GM13976 (cell line): Measurements from ENCODE around the gene MSANTD1.

Experiments used
- DNase-seq: peaks from one replicate; pipeline ENCODE4 v3.0.0; 2012; ENCODE audit warnings: low spot score
- in situ Hi-C: fragments of 300-500 bp; cut with MboI; formaldehyde crosslinking; loops from one replicate; pipeline ENCODE4 v1.12.0; 2022; ENCODE audit warnings: low sequenced_read_pairs, mixed read lengths, inconsistent platforms; ENCODE audit not compliant: unreplicated experiment
- TF ChIP-seq, protein P1 (sequence below): IDR thresholded peaks from 2 replicates; pipeline ENCODE4 v1.5.1; 2012; ENCODE audit warnings: borderline replicate concordance, mild to moderate bottlenecking; ENCODE audit not compliant: insufficient read depth; ENCODE audit errors: extremely low read depth, missing control alignments, control extremely low read depth

The MSANTD1 gene

DNA sequence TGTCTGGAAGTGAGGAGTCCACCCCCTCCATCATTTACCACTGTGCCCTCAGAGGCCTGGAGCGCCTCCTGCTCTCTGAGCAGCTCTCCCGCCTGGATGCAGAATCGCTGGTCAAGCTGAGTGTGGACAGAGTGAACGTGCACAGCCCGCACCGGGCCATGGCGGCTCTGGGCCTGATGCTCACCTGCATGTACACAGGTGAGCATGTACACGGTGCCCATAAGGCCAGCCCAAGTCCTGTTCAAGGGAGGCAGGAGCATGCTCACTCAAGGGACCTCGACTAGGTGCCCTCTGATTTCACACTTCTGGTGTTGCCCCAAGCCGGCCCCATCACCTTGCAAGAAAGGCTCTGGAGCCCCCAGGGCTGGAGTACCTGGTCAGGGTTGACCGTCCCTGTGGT is 13.4 kb upstream of the MSANTD1 start:
- no peak for DNase-seq
- TF ChIP-seq, protein P1, sequence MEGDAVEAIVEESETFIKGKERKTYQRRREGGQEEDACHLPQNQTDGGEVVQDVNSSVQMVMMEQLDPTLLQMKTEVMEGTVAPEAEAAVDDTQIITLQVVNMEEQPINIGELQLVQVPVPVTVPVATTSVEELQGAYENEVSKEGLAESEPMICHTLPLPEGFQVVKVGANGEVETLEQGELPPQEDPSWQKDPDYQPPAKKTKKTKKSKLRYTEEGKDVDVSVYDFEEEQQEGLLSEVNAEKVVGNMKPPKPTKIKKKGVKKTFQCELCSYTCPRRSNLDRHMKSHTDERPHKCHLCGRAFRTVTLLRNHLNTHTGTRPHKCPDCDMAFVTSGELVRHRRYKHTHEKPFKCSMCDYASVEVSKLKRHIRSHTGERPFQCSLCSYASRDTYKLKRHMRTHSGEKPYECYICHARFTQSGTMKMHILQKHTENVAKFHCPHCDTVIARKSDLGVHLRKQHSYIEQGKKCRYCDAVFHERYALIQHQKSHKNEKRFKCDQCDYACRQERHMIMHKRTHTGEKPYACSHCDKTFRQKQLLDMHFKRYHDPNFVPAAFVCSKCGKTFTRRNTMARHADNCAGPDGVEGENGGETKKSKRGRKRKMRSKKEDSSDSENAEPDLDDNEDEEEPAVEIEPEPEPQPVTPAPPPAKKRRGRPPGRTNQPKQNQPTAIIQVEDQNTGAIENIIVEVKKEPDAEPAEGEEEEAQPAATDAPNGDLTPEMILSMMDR: no peak
- in situ Hi-C loops: no loop called here

DNA sequence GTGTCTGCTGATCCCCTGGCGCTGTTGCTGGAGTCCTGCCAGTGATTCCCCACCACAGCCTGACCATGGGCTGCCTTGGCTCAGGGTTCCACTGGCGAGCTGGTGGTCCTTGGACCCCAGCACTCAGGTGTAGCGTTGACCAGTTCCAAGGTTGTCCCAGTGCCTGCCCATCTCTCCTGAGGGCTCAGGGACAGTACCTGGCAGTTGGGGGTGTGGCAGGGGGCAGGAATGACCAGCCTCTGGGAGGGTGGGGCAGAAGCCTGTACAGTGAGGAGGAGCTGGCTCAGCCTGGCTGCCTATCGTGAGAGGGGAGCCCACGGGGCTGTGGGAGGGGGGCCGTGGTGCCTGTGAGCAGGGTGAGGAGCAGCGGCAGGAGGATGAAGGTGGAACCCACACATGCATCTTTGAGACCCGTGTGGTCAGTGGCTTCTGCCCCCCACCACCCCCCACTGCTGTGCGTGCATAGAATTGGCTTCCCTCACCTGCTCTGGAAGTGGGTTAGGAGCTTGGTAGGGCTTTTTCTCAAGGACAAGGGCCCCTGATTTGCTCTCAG is 12.6 kb upstream of the MSANTD1 start:
- TF ChIP-seq, protein P1: no peak
- DNase-seq: no peak
- in situ Hi-C loops: no loop called here

DNA sequence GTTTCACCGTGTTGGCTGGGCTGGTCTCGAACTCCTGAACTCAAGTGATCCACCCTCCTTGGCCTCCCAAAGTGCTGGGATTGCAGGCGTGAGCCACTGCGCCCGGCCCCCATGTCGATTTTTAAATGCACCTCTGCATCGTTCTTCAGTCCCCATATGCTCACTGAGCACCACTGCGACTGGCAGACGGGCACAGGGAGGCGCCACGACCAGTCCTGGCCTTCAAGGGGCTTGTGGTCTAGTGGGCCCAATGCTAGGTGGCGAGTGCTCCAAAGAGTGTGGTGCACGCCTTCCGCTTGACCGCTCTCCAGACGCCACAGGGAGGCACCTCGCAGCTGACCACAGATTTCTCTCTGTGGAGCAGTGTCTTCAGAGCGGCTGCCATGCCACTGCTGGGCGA is 11.7 kb upstream of the MSANTD1 start:
- TF ChIP-seq, protein P1: no peak
- no peak for DNase-seq
- in situ Hi-C loops: no loop called here

DNA sequence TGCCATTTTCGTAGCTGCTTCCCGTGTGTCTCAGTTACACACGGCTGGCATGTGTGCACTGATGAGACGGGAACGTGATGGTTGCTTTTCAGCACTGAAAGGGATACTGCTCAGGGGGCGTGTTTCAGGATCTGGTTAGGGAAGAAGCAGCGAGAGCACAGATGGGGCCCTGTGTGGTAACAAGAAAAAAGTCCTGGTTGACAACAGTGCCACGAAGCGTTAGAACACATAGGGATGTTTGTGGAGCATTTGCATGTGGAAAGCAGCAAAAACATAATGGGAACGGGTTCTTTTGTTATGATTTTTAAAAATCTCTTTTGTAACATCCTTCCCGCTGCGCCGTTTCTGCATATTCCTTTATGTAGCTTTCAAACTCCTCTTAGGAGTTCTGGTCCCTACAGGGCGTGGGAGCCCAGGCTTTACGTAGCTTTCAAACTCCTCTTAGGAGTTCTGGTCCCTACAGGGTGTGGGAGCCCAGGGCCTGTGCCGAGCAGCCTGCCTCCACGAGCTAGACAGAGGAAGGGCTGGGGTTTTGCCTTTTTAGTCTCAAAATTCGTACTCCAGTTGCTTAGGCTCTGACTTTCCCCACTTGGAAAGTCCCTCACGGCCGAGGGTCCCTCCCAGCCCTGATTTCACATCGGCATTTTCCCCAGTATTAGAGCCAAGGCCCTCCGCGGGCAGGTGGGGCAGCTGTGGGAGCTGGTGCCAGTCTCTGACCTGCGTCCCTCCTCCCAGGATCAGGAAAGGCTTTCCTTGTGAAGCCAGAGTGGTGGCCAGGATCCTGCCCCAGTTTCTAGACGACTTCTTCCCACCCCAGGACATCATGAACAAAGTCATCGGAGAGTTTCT is 11.0 kb upstream of the MSANTD1 start:
- DNase-seq: no peak
- TF ChIP-seq, protein P1: no peak

DNA sequence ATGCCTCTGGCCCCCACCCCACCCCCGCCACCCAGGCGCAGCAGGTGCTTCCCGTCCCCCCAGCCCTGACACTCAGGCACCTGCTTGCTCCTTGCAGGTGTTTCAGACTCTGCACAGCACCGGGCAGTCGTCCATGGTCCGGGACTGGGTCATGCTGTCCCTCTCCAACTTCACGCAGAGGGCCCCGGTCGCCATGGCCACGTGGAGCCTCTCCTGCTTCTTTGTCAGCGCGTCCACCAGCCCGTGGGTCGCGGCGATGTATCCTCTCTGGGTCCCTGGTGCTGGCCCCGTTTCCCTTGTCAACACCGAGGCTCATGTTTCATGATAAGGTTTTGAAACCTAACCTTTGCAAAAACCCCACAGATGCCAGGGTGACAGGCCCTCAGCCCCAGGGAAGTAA is 10.2 kb upstream of the MSANTD1 start:
- TF ChIP-seq, protein P1: no peak
- in situ Hi-C loops: no loop called here

More for the DNA sequence above, 11.0 kb upstream of the MSANTD1 start:
- in situ Hi-C loops: no loop called here

DNA sequence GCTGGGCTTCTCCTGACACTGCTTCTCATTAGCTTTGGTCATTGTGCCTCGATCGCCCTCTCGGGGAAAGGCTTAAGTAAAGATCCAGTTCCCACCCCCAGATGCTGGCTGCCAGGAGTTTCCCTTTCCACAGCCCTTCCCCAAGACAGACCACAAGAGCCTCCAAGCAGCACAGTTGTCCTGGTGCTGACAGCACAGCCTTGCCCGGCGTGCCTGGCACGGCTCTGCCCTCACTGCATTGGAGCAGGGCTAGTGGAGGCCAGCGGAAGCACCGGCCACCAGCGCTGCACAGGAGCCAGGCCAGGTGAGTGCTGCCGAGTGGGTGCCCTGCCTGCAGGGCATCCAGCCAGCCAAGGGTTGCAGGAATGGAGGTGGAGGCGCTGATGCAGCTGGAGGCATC is 9.7 kb upstream of the MSANTD1 start:
- in situ Hi-C loops: no loop called here
- DNase-seq: no peak

More for the DNA sequence above, 10.2 kb upstream of the MSANTD1 start:
- no peak for DNase-seq

More for the DNA sequence above, 9.7 kb upstream of the MSANTD1 start:
- TF ChIP-seq, protein P1: no peak
